Neutrophil (primary cell): Measurements from ENCODE around the gene DDX51.

Experiments used
- H3K27ac ChIP-seq: fragments of 200-600 bp; sonication (generic); 2 replicates; pipeline ENCODE4 v1.5.1; 2016; ENCODE audit warnings: mild to moderate bottlenecking, moderate library complexity
- H3K27me3 ChIP-seq: fragments of 200-600 bp; sonication (generic); 2 replicates; pipeline ENCODE4 v1.6.0; 2016; ENCODE audit warnings: mild to moderate bottlenecking
- H3K36me3 ChIP-seq: fragments of 200-600 bp; sonication (generic); 2 replicates; pipeline ENCODE4 v1.5.1; 2017
- H3K4me1 ChIP-seq, 2 experiments: fragments of 200-600 bp in 1 of 2; sonication (generic) in 1 of 2; 1 replicate in 1 of 2; 2 replicates in 1 of 2; pipeline versions ENCODE4 v1.5.1 to v1.6.1; 2013 to 2016; ENCODE audit warnings: low read depth in 1 of 2, low read length in 1 of 2, mild to moderate bottlenecking in 1 of 2, moderate library complexity in 1 of 2; ENCODE audit not compliant: control insufficient read depth in 1 of 2, insufficient read depth in 1 of 2
- H3K4me3 ChIP-seq, 2 experiments: fragments of 200-600 bp in 1 of 2; sonication (generic) in 1 of 2; 1 replicate in 1 of 2; 2 replicates in 1 of 2; pipeline ENCODE4 v1.5.1; 2013 to 2016; ENCODE audit warnings: low read depth in 1 of 2, low read length in 1 of 2, mild to moderate bottlenecking in 1 of 2, moderate library complexity in 1 of 2
- H3K9me3 ChIP-seq: fragments of 200-600 bp; sonication (generic); 2 replicates; pipeline ENCODE4 v1.5.1; 2016
- TF ChIP-seq, protein P1 (sequence below): fragments of 200-600 bp; sonication (generic); IDR thresholded peaks from 2 replicates; pipeline ENCODE4 v1.5.1; 2016; ENCODE audit warnings: antibody characterized with exemption

The DDX51 gene

DNA sequence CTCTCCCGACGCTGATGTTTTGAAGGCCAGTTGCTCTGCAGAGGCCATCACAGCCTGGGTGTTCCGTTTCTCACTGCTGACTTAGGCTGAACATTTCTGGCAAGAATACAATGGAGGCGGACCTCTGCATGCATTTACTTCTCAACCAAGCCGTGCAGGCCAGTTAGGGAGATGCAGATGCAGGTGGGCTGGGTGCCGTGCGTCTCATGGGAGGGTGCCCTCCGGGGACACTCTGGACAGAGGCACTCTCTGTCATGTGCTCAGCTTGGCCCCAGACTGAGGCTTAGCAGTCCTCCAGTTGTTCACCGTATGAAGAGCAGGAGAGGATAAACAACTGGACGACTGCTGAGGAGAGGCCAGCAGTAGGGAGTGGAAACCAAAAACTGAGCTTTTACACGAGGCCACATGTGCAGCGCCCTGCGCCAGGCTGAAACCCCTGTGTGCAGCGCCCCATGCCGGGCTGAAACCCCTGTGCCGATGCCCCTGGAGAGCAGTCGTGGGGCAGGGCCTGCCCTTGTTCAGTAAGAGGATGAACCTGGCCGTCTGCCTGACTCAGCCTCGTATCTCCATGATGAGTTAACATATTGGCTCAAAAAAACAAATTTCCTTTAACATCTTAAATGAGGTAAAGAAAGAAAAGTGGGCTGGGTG, 32.3 kb downstream of the DDX51 start:
- H3K4me3 ChIP-seq: no peak overlapping the region
- no peaks in the 10 kb centered on the region for H3K27me3 ChIP-seq
- H3K27ac ChIP-seq: no peak overlapping the region
- TF ChIP-seq, protein P1, sequence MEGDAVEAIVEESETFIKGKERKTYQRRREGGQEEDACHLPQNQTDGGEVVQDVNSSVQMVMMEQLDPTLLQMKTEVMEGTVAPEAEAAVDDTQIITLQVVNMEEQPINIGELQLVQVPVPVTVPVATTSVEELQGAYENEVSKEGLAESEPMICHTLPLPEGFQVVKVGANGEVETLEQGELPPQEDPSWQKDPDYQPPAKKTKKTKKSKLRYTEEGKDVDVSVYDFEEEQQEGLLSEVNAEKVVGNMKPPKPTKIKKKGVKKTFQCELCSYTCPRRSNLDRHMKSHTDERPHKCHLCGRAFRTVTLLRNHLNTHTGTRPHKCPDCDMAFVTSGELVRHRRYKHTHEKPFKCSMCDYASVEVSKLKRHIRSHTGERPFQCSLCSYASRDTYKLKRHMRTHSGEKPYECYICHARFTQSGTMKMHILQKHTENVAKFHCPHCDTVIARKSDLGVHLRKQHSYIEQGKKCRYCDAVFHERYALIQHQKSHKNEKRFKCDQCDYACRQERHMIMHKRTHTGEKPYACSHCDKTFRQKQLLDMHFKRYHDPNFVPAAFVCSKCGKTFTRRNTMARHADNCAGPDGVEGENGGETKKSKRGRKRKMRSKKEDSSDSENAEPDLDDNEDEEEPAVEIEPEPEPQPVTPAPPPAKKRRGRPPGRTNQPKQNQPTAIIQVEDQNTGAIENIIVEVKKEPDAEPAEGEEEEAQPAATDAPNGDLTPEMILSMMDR: no peak
- peaks cover 44% of the 10 kb centered on the region for H3K36me3 ChIP-seq
- no peaks in the 10 kb centered on the region for H3K9me3 ChIP-seq
- H3K4me1 ChIP-seq: no peaks in the 10 kb centered on the region

DNA sequence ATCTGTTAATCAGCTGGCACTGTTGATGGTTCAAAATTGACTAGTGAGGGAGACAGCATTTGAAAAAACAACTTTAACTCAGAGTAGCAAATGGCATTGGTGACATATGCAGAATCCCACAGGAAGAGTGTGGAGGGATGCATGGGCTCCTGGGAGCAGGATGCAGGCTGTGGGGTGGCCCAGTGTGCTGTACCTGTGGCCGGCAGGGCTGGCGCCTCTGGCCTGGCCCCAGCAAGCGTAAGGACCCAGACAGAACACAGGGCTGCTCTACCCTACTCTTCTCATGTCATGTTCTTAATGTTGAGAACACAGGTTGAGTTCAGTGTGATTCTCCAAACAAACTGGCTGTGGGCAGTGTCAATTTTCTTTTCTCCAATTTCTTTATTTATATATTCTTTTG, 33.4 kb downstream of the DDX51 start:
- H3K27me3 ChIP-seq: no peaks in the 10 kb centered on the region
- H3K27ac ChIP-seq: no peak overlapping the region
- H3K9me3 ChIP-seq: no peaks in the 10 kb centered on the region
- no peaks in the 10 kb centered on the region for H3K4me1 ChIP-seq
- TF ChIP-seq, protein P1: no peak
- no peak overlapping the region for H3K4me3 ChIP-seq
- H3K36me3 ChIP-seq: peaks cover 36% of the 10 kb centered on the region

DNA sequence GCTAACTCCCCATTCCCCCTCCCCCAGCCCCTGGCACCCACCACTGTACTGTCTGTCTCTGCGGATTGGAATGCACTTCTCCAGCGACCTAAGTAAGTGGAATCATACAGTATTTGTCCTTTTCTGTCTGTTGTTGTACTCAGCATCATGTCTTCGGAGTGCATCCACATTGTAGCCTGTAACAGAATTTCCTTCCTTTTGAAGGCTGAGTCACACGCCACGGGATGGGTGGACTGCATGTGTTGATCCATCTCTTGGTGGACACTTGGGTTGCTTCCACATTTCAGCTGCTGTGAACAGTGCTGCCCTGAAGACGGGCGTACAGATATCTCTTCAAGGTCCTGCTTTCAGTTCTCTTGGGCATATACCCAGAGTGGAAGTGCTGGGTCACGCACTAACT, 34.4 kb downstream of the DDX51 start:
- Histone ChIP-seq H3K36me3 (peaks cover 34% of the 10 kb centered on the region), H3K27me3 (no peaks in the 10 kb centered on the region), H3K9me3 (no peaks in the 10 kb centered on the region), H3K4me3 (no peak overlapping the region), H3K27ac (no peak overlapping the region), H3K4me1 (no peaks in the 10 kb centered on the region)
- TF ChIP-seq, protein P1: no peak

DNA sequence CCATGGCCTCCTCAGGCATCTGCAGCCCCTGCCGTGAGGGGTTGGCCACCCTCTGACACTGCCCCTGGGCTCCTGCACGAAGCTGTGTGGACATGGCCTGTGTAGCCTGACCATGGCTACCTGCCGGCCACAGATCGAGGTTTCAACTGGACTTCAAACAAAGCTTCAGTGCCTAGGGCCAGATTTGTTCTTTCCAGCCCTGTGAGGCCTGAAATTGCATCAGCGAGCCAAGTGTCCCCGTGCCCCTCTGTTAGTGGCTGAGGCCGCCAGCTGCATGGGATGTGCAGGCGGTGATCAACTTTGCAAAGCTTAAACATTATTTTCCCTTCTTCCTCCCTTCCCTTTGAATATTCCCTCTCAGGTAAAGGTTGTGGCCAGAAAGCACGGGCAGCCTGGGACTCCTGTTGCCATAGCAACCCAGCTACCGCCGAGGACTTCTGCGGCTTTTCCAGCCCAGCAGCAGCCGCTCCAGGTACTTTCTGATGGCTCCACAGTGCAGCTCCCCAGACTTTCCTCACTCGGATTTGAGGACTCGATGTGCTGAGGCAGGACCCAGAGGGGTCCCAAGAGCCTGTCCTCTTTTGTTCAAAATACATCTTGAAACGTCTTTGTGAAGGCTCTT, 35.8 kb downstream of the DDX51 start:
- Histone ChIP-seq H3K27ac (no peak overlapping the region), H3K27me3 (no peaks in the 10 kb centered on the region), H3K4me3 (no peak overlapping the region), H3K36me3 (peaks cover 23% of the 10 kb centered on the region), H3K4me1 (no peaks in the 10 kb centered on the region), H3K9me3 (no peaks in the 10 kb centered on the region)
- TF ChIP-seq, protein P1: no peak

DNA sequence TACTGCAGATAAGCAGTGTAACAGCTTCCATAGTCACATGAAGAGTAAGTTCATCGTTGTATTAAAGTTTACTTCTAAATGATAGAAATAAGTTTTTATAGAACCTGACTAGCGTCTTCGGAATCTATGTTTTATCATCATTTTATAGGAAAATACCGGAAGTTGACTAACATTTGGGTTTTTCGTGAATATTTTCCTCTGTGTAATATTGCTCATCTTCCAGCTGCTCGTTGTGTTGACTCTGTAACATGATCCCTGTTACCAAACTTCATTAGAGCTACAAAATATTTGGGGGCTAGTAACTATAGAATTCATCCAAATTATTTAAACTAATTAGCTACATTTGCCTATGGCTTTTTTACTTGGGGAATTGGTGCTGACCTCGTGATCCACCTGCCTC, 37.2 kb downstream of the DDX51 start:
- Histone ChIP-seq H3K27ac (no peak overlapping the region), H3K36me3 (peaks cover 22% of the 10 kb centered on the region), H3K4me3 (no peak overlapping the region), H3K4me1 (no peaks in the 10 kb centered on the region), H3K9me3 (no peaks in the 10 kb centered on the region), H3K27me3 (no peaks in the 10 kb centered on the region)
- TF ChIP-seq, protein P1: no peak
